ENCODE measurements around the gene SLITRK3.

The SLITRK3 gene

GRCh38 chr3:165191491-165191890, 4.7 kb downstream of the SLITRK3 start:
- no peak overlapping the region for H3K4me3 ChIP-seq (replicated peaks in 1 of 2; ENCODE audit: low read depth in 2 of 2, low read length in 2 of 2)
- TF ChIP-seq CTCF (IDR thresholded peaks at IDR 0.05; ENCODE audit: low read depth, low read length) = no peak
- DNase-seq (ENCODE audit: low read depth in 2 of 2) = no peak

GRCh38 chr3:165188452-165188851, 7.7 kb downstream of the SLITRK3 start:
- TF ChIP-seq CTCF (IDR thresholded peaks at IDR 0.05; ENCODE audit: low read depth, low read length) = no peak
- DNase-seq (ENCODE audit: low read depth in 2 of 2) = no peak
- H3K4me3 ChIP-seq (replicated peaks in 1 of 2; ENCODE audit: low read depth in 2 of 2, low read length in 2 of 2) = no peak overlapping the region

- peak; percentile 74 for DNase-seq (ENCODE audit: low read depth in 2 of 2)
- no peak overlapping the region for H3K4me3 ChIP-seq (replicated peaks in 1 of 2; ENCODE audit: low read depth in 2 of 2, low read length in 2 of 2)
- TF ChIP-seq CTCF (IDR thresholded peaks at IDR 0.05; ENCODE audit: low read depth, low read length) = peak; percentile 81
Measured at GRCh38 chr3:165185707-165186327, 10.4 kb downstream of the SLITRK3 start.

GRCh38 chr3:165181556-165181955, 14.6 kb downstream of the SLITRK3 start:
- no peak for TF ChIP-seq CTCF (IDR thresholded peaks at IDR 0.05; ENCODE audit: low read depth, low read length)
- DNase-seq (ENCODE audit: low read depth in 2 of 2) = no peak
- H3K4me3 ChIP-seq (replicated peaks in 1 of 2; ENCODE audit: low read depth in 2 of 2, low read length in 2 of 2) = no peak overlapping the region

GRCh38 chr3:165170236-165170635, 25.9 kb downstream of the SLITRK3 start:
- TF ChIP-seq CTCF (IDR thresholded peaks at IDR 0.05; ENCODE audit: low read depth, low read length) = no peak
- DNase-seq (ENCODE audit: low read depth in 2 of 2) = no peak
- H3K4me3 ChIP-seq (replicated peaks in 1 of 2; ENCODE audit: low read depth in 2 of 2, low read length in 2 of 2) = no peak overlapping the region

- no peak for TF ChIP-seq CTCF (IDR thresholded peaks at IDR 0.05; ENCODE audit: low read depth, low read length)
- DNase-seq (ENCODE audit: low read depth in 2 of 2) = no peak
- H3K4me3 ChIP-seq (replicated peaks in 1 of 2; ENCODE audit: low read depth in 2 of 2, low read length in 2 of 2) = no peak overlapping the region
Measured at GRCh38 chr3:165169368-165169767, 26.8 kb downstream of the SLITRK3 start.

- no peak overlapping the region for H3K4me3 ChIP-seq (replicated peaks in 1 of 2; ENCODE audit: low read depth in 2 of 2, low read length in 2 of 2)
- no peak for TF ChIP-seq CTCF (IDR thresholded peaks at IDR 0.05; ENCODE audit: low read depth, low read length)
- no peak for DNase-seq (ENCODE audit: low read depth in 2 of 2)
Measured at GRCh38 chr3:165162883-165163282, 33.3 kb downstream of the SLITRK3 start.
